HepG2 (cell line): Measurements from ENCODE around the gene TPM2. TPM values are rescaled to one million over a fixed set of nuclear protein-coding genes. Genes with fewer than 3 reads are reported as not detected.

Experiments used
- MYC ChIP-seq: sonication (generic); formaldehyde crosslinking; IDR thresholded peaks from 2 replicates; pipeline ENCODE4 v1.9.0; 2021; ENCODE audit warnings: missing genetic modification reagents, borderline replicate concordance
- NCOA1 ChIP-seq: sonication (generic); formaldehyde crosslinking; IDR thresholded peaks from 2 replicates; pipeline ENCODE4 v1.9.0; 2021; ENCODE audit warnings: missing genetic modification reagents
- SRSF9 ChIP-seq: fragments of 200-400 bp; formaldehyde crosslinking; IDR thresholded peaks from 2 replicates; pipeline ENCODE4 v1.6.1; 2018; ENCODE audit warnings: borderline replicate concordance, mild to moderate bottlenecking, low read depth, low read length; ENCODE audit not compliant: insufficient read depth, poor library complexity, severe bottlenecking
- TAF15 ChIP-seq: fragments of 200-400 bp; formaldehyde crosslinking; IDR thresholded peaks from one replicate; pipeline ENCODE4 v1.6.1; 2018; ENCODE audit warnings: mild to moderate bottlenecking, low read depth, low read length; ENCODE audit not compliant: poor library complexity, severe bottlenecking
- ZNF33B ChIP-seq: sonication (generic); formaldehyde crosslinking; IDR thresholded peaks from 2 replicates; pipeline ENCODE4 v1.5.1; 2020; ENCODE audit warnings: mild to moderate bottlenecking, missing genetic modification reagents
- polyA plus RNA-seq, 8 experiments: library from polyadenylated mRNA; depleted of rRNA in 3 of 8; stranded (reverse) in 7 of 8; unstranded in 1 of 8; fragments of >200 nt; fragmentation: Illumina TruSeq in 4 of 8; extraction: Trizol in 4 of 8; gene quantifications; 2 replicates each; pipeline versions ENCODE4 v1.2.1 to v1.2.3, GENCODE V29; 2011 to 2016; ENCODE audit warnings: low read depth in 4 of 8, missing spikeins in 1 of 8, mixed read lengths in 1 of 8; ENCODE audit not compliant: insufficient read depth in 1 of 8
- total RNA-seq, 5 experiments: library from RNA; depleted of rRNA; stranded (reverse); fragments of >200 nt; fragmentation: Illumina TruSeq; extraction: Trizol; gene quantifications; 2 replicates each; pipeline ENCODE4 v1.2.3, GENCODE V29; 2016; ENCODE audit warnings: low read depth in 1 of 5
- TF ChIP-seq, protein P1 (sequence below): sonication (generic); formaldehyde crosslinking; IDR thresholded peaks from one replicate; pipeline ENCODE4 v1.5.1; 2020; ENCODE audit warnings: mild to moderate bottlenecking, missing genetic modification reagents; ENCODE audit errors: not compliant biosample characterization
- TF ChIP-seq, protein P2 (sequence below): sonication (generic); formaldehyde crosslinking; IDR thresholded peaks from 2 replicates; pipeline ENCODE4 v1.4.0; 2020; ENCODE audit warnings: missing genetic modification reagents

TPM2 gene
- total and polyA plus RNA-seq, 2 of the 13 experiments (the other 11 are each of a cell fraction or from before 2014, with no cell fraction given) = 3.1 to 10.7 TPM

DNA sequence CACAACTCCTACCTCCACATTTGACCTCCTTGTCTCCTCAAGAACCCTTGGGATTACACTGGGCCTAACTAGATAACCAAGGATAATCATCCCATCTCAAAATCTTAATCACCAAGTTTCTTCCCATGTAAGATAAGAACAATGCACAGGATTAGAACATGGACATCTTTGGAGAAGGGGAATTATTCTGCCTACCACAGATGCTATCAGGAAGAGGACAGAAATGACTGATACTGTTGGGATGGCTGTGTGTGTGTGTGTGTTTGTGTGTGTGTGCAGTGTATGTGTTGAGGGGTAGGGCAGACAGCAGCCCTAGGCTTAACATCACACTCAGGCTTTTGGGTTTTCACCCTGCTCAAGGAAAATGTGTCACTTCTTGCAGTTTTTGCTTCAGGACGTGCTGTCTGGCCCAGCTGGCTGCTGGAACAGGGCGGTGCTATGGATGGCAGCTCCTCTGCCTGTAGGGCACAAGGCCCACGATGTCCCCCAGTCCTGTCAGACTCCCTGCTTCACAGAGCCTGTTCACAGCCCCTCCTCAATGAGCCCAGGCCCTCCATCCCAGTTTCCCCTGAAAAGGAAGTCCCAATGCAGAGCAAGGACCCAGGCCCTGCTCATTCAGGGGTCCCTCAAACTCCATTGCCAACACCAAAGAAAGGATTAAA is 8.3 kb downstream of the TPM2 start (continued):
- TF ChIP-seq, protein P1, sequence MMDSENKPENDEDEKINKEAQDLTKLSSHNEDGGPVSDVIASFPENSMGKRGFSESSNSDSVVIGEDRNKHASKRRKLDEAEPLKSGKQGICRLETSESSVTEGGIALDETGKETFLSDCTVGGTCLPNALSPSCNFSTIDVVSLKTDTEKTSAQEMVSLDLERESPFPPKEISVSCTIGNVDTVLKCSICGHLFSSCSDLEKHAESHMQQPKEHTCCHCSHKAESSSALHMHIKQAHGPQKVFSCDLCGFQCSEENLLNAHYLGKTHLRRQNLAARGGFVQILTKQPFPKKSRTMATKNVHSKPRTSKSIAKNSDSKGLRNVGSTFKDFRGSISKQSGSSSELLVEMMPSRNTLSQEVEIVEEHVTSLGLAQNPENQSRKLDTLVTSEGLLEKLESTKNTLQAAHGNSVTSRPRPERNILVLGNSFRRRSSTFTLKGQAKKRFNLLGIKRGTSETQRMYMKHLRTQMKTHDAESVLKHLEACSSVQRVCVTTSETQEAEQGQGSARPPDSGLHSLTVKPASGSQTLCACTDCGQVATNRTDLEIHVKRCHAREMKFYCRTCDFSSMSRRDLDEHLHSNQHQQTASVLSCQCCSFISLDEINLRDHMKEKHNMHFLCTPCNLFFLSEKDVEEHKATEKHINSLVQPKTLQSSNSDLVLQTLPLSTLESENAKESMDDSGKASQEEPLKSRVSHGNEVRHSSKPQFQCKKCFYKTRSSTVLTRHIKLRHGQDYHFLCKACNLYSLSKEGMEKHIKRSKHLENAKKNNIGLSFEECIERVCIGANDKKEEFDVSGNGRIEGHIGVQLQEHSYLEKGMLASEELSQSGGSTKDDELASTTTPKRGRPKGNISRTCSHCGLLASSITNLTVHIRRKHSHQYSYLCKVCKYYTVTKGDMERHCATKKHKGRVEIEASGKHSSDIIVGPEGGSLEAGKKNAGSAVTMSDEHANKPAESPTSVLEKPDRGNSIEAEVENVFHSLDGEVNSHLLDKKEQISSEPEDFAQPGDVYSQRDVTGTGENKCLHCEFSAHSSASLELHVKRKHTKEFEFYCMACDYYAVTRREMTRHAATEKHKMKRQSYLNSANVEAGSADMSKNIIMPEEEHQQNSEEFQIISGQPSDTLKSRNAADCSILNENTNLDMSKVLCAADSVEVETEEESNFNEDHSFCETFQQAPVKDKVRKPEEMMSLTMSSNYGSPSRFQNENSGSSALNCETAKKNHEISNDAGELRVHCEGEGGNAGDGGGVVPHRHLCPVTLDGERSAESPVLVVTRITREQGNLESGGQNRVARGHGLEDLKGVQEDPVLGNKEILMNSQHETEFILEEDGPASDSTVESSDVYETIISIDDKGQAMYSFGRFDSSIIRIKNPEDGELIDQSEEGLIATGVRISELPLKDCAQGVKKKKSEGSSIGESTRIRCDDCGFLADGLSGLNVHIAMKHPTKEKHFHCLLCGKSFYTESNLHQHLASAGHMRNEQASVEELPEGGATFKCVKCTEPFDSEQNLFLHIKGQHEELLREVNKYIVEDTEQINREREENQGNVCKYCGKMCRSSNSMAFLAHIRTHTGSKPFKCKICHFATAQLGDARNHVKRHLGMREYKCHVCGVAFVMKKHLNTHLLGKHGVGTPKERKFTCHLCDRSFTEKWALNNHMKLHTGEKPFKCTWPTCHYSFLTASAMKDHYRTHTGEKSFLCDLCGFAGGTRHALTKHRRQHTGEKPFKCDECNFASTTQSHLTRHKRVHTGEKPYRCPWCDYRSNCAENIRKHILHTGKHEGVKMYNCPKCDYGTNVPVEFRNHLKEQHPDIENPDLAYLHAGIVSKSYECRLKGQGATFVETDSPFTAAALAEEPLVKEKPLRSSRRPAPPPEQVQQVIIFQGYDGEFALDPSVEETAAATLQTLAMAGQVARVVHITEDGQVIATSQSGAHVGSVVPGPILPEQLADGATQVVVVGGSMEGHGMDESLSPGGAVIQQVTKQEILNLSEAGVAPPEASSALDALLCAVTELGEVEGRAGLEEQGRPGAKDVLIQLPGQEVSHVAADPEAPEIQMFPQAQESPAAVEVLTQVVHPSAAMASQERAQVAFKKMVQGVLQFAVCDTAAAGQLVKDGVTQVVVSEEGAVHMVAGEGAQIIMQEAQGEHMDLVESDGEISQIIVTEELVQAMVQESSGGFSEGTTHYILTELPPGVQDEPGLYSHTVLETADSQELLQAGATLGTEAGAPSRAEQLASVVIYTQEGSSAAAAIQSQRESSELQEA (CRISPR knock-in tag) = no peak
- TF ChIP-seq, protein P2, sequence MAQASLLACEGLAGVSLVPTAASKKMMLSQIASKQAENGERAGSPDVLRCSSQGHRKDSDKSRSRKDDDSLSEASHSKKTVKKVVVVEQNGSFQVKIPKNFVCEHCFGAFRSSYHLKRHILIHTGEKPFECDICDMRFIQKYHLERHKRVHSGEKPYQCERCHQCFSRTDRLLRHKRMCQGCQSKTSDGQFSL (CRISPR knock-in tag) = no peak
- no peak for TF ChIP-seq TAF15
- no peak for TF ChIP-seq ZNF33B (CRISPR knock-in tag)
- no peak for TF ChIP-seq SRSF9
- no peak for TF ChIP-seq NCOA1 (CRISPR knock-in tag)
- TF ChIP-seq MYC (CRISPR knock-in tag) = no peak
- TF ChIP-seq, all 625 proteins: peak for 0
